HepG2 (cell line): ENCODE results near the gene EPHA5. TPM values are rescaled to one million over a fixed set of nuclear protein-coding genes. Genes with fewer than 3 reads are reported as not detected.

ENCODE experiments used
- ATAC-seq: fragments of 200-7000 bp; cut with Tn5 transposase; 3 replicates; pipeline ENCODE4 v1.9.1; 2020; ENCODE audit warnings: mild to moderate bottlenecking, moderate library complexity
- BruUV-seq: library from RNA; stranded (reverse); fragments of 400-500 nt; replicated peaks from 2 replicates; lab custom pipeline; 2021; lab: Mats Ljungman, UMichigan
- CTCF ChIA-PET: fragments of 300-600 bp; formaldehyde crosslinking; extraction: SDS; loops from one replicate; lab custom pipeline; 2021; ENCODE audit warnings: low total read pairs, inconsistent platforms, low intra/inter-chr PET ratio; lab: Yijun Ruan, JAX
- POLR2A ChIA-PET: fragments of 350-600 bp; sonication (Branson Sonifier 250); formaldehyde crosslinking; loops from one replicate; lab custom pipeline; 2020; ENCODE audit warnings: antibody characterized with exemption, inconsistent platforms; lab: Yijun Ruan, JAX
- DNase-seq: peaks from one replicate; pipeline ENCODE4 v3.0.0-alpha.2; 2015; ENCODE audit warnings: low spot score
- FAIRE-seq: peaks from 3 replicates; lab custom pipeline; 2011; peaks lifted over from hg19 to GRCh38; lab: Jason Lieb, UNC
- H2AFZ ChIP-seq: one replicate; pipeline ENCODE4 v1.6.1; 2011; ENCODE audit warnings: low read length, inconsistent platforms
- H3K27ac ChIP-seq: fragments of 300-600 bp; 3 replicates; pipeline ENCODE4 v1.8.0; 2011; ENCODE audit warnings: mixed run types, mild to moderate bottlenecking, mixed read lengths, low read length, inconsistent platforms; ENCODE audit not compliant: insufficient read depth; ENCODE audit errors: extremely low read length
- H3K27me3 ChIP-seq, 2 experiments: fragments of 200-600 bp in 1 of 2; 2 replicates in 1 of 2; 3 replicates in 1 of 2; pipeline versions ENCODE4 v1.6.0 to v1.8.0; 2011; ENCODE audit warnings: low read length in 2 of 2, mild to moderate bottlenecking in 2 of 2, moderate library complexity in 2 of 2, inconsistent platforms in 1 of 2; ENCODE audit not compliant: insufficient read depth in 2 of 2, control insufficient read depth in 1 of 2
- H3K36me3 ChIP-seq, 2 experiments: fragments of 200-600 bp in 1 of 2; replicated peaks in 1 of 2; 2 replicates in 1 of 2; 3 replicates in 1 of 2; pipeline versions ENCODE4 v1.5.1 to v1.8.0; 2011; ENCODE audit warnings: low read length in 2 of 2, inconsistent platforms in 1 of 2; ENCODE audit not compliant: insufficient read depth in 2 of 2, control insufficient read depth in 1 of 2
- H3K4me1 ChIP-seq: 2 replicates; pipeline ENCODE4 v1.5.1; 2012; ENCODE audit warnings: low read length, inconsistent platforms; ENCODE audit not compliant: insufficient read depth
- H3K4me2 ChIP-seq: 2 replicates; pipeline ENCODE4 v1.6.0; 2011; ENCODE audit warnings: low read depth, low read length, inconsistent platforms
- H3K4me3 ChIP-seq, 3 experiments: fragments of 200-600 bp in 1 of 3; sonication (generic), shearing (Covaris generic) in 1 of 3; replicated peaks in 1 of 3; 2 replicates each; pipeline ENCODE4 v1.5.1; 2011 to 2016; ENCODE audit warnings: low read length in 3 of 3, inconsistent platforms in 2 of 3, low read depth in 2 of 3, mild to moderate bottlenecking in 2 of 3, control low read depth in 1 of 3, mixed read lengths in 1 of 3; ENCODE audit not compliant: insufficient read depth in 1 of 3
- H3K79me2 ChIP-seq: one replicate; pipeline ENCODE4 v1.6.1; 2011; ENCODE audit warnings: low read length, inconsistent platforms; ENCODE audit not compliant: insufficient read depth
- H3K9ac ChIP-seq: 2 replicates; pipeline ENCODE4 v1.6.0; 2011; ENCODE audit warnings: mild to moderate bottlenecking, low read depth, low read length, inconsistent platforms; ENCODE audit not compliant: insufficient read depth
- H3K9me3 ChIP-seq: 2 replicates; pipeline ENCODE4 v1.5.1; 2012; ENCODE audit warnings: mild to moderate bottlenecking, low read length
- H4K20me1 ChIP-seq: 2 replicates; pipeline ENCODE4 v1.6.0; 2011; ENCODE audit warnings: inconsistent platforms, mild to moderate bottlenecking, low read length, moderate library complexity; ENCODE audit not compliant: insufficient read depth
- RAD51 ChIP-seq: fragments of 450-650 bp; IDR thresholded peaks from 2 replicates; pipeline ENCODE4 v1.6.1; 2016; ENCODE audit warnings: borderline replicate concordance
- ZFP82 ChIP-seq: sonication (generic); formaldehyde crosslinking; IDR thresholded peaks from 2 replicates; pipeline ENCODE4 v1.5.1; 2020; ENCODE audit warnings: mild to moderate bottlenecking, missing genetic modification reagents, borderline replicate concordance
- ZNF232 ChIP-seq: sonication (generic); formaldehyde crosslinking; IDR thresholded peaks from 2 replicates; pipeline ENCODE4 v1.4.0; 2020; ENCODE audit warnings: missing genetic modification reagents, borderline replicate concordance
- ZNF556 ChIP-seq: sonication (generic); formaldehyde crosslinking; IDR thresholded peaks from 2 replicates; pipeline ENCODE4 v1.4.0; 2020; ENCODE audit warnings: mild to moderate bottlenecking, missing genetic modification reagents, borderline replicate concordance
- ZNF724P ChIP-seq: sonication (generic); formaldehyde crosslinking; IDR thresholded peaks from 2 replicates; pipeline ENCODE4 v1.8.0; 2022; ENCODE audit warnings: missing genetic modification reagents, borderline replicate concordance
- WGBS: methylation state at CpG from one replicate; pipeline ENCODE4 v1.1.6; 2017; ENCODE audit warnings: low lambda C conversion rate; 5-methylcytosine and 5-hydroxymethylcytosine counted together
- in situ Hi-C: cut with HindIII; loops from 2 replicates; pipeline ENCODE4 v1.10.0; 2017; ENCODE audit warnings: low pct_unique_long_range_greater_than_20kb; ENCODE audit not compliant: extremely low pct_ligation_motif_present
- intact Hi-C: fragments of 100-400 bp; cut with micrococcal nuclease; formaldehyde crosslinking; loops from one replicate; pipeline ENCODE4 v1.10.0; 2022; ENCODE audit not compliant: unreplicated experiment
- polyA plus RNA-seq, 8 experiments: library from polyadenylated mRNA; depleted of rRNA in 3 of 8; stranded (reverse) in 7 of 8; unstranded in 1 of 8; fragments of >200 nt; fragmentation: Illumina TruSeq in 4 of 8; extraction: Trizol in 4 of 8; gene quantifications; 2 replicates each; pipeline versions ENCODE4 v1.2.1 to v1.2.3, GENCODE V29; 2011 to 2016; ENCODE audit warnings: low read depth in 4 of 8, missing spikeins in 1 of 8, mixed read lengths in 1 of 8; ENCODE audit not compliant: insufficient read depth in 1 of 8
- total RNA-seq, 5 experiments: library from RNA; depleted of rRNA; stranded (reverse); fragments of >200 nt; fragmentation: Illumina TruSeq; extraction: Trizol; gene quantifications; 2 replicates each; pipeline ENCODE4 v1.2.3, GENCODE V29; 2016; ENCODE audit warnings: low read depth in 1 of 5
- TF ChIP-seq, protein P1 (sequence below), 2 experiments: sonication (generic) in 1 of 2; formaldehyde crosslinking in 1 of 2; IDR thresholded peaks; 2 replicates each; pipeline versions ENCODE4 v1.5.1 to v1.6.1; 2011 to 2020; ENCODE audit warnings: borderline replicate concordance in 1 of 2, low read depth in 1 of 2, low read length in 1 of 2, mild to moderate bottlenecking in 1 of 2, missing genetic modification reagents in 1 of 2, moderate library complexity in 1 of 2

EPHA5 gene
- total and polyA plus RNA-seq, 2 of the 13 experiments (the other 11 are each of a cell fraction or from before 2014, with no cell fraction given), result not detected

DNA sequence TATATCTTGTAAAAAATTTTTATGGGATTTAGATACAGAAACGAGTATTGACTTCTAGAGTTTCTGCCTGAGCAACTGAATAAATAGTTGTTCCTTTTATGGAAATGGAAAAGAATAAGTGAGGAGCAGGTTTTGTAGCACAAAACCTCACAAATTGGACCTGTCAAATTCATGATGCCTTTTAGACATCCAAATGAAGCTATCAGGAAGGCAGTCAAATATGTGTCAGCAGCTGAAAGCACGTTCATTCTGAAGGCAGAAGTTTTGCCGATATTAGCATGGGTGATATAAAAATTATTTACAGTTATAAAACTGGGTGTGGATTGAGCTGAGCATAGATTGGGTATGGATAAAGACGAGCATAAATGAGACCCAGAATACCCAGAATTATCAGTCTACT, 374.0 kb downstream of the EPHA5 start (continued):
- no peak for TF ChIP-seq ZFP82 (CRISPR knock-in tag)
- no peak for TF ChIP-seq ZNF724P (CRISPR knock-in tag)
- TF ChIP-seq ZNF232 (CRISPR knock-in tag), result no peak

DNA sequence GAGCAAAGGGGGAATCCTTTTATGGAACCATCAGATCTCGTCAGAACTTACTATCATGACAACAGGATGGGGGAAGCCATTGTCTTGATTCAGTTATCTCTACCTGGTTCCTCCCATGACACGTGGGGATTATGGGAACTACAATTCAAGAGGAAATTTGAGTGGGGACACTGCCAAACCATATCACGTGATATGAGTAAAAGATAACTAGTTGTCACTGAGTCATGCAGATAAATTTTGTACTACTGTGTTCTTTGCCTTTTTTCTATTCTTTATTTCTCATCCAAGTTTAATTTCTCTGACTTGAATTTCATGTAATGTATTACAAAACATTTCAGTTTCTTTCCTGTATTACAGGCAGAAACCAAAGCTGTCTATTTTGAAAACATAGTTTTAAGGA, 383.2 kb downstream of the EPHA5 start:
- Histone ChIP-seq H3K4me1 (no peaks in the 10 kb centered on the region), H3K4me3 (no peak overlapping the region), H3K4me2 (no peak overlapping the region), H3K9me3 (peaks cover 7% of the 10 kb centered on the region), H3K27me3 (no peaks in the 10 kb centered on the region), H2AFZ (no peak overlapping the region), H3K79me2 (no peaks in the 10 kb centered on the region), H3K36me3 (no peaks in the 10 kb centered on the region), H3K9ac (no peak overlapping the region), H4K20me1 (no peaks in the 10 kb centered on the region), H3K27ac (no peak overlapping the region)
- intact Hi-C loops (no loop called here), in situ Hi-C loops (no loop called here)
- ChIA-PET POLR2A (no interaction called here), CTCF (no interaction called here)
- TF ChIP-seq ZNF556 (CRISPR knock-in tag) (no peak), RAD51 (peak; percentile 82; the same call in 1 of the 2 replicates)
- TF ChIP-seq, protein P1, sequence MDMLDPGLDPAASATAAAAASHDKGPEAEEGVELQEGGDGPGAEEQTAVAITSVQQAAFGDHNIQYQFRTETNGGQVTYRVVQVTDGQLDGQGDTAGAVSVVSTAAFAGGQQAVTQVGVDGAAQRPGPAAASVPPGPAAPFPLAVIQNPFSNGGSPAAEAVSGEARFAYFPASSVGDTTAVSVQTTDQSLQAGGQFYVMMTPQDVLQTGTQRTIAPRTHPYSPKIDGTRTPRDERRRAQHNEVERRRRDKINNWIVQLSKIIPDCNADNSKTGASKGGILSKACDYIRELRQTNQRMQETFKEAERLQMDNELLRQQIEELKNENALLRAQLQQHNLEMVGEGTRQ (IDR thresholded peaks at IDR 0.05; ENCODE audit: low read depth, low read length), result peak; percentile 43; the same call in 1 of the 2 replicates
- TF ChIP-seq, protein P1 (CRISPR knock-in tag; IDR thresholded peaks at IDR 0.05; ENCODE audit: borderline replicate concordance), result no peak
- ATAC-seq, result no peak
- BruUV-seq, result no TSS peak
- WGBS, result 0% methylated on average over 3 of the region's 3 CpGs
- no peak for FAIRE-seq
- no peak for DNase-seq
